ENCODE results near the gene GRB14. TPM values are rescaled to one million over a fixed set of nuclear protein-coding genes. Genes with fewer than 3 reads are reported as not detected.

GRB14 gene
- total and polyA plus RNA-seq, 10 of the 15 experiments (the other 5 are each of a cell fraction or from before 2014, with no cell fraction given), result not detected

DNA sequence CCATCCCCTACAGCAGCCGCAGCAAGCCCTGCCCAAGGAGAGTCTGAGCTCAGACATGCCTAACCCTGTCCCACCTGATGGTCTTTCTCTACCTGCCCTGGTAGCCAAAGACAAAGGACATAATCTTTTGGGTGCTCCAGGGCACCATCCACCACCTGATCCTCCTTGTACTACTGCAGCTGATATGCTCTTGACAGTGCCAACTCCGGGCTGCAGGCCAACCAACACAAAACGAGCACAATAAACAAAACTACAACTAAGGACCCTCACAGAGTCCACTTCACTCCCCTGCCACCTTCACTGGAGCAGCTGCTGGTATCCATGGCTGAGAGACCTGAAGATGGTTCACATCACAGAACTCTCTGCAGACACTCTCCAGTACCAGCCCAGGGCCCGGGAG lies 106.3 kb downstream of the GRB14 start (continued):
- TF ChIP-seq HDAC6 (IDR thresholded peaks at IDR 0.05; ENCODE audit: unreplicated experiment), result no peak

GRCh38 chr2:164514491-164514890 lies 106.8 kb downstream of the GRB14 start:
- DNase-seq (ENCODE audit: low read depth, low spot score), result no peak
- Histone ChIP-seq H2AFZ (ENCODE audit: control insufficient read depth, low read depth, low read length) (no peak overlapping the region), H3K4me2 (ENCODE audit: control insufficient read depth, insufficient read depth) (no peak overlapping the region), H4K20me1 (ENCODE audit: control insufficient read depth, insufficient read depth) (no peaks in the 10 kb centered on the region), H3K9ac (ENCODE audit: control insufficient read depth, insufficient read depth, low read length) (no peak overlapping the region), H3K36me3 (ENCODE audit: control insufficient read depth in 2 of 2, insufficient read depth in 2 of 2, low read length in 1 of 2) (no peaks in the 10 kb centered on the region), H3K4me1 (ENCODE audit: control insufficient read depth, insufficient read depth, low read length) (no peaks in the 10 kb centered on the region), H3K9me3 (replicated peaks; ENCODE audit: control insufficient read depth, insufficient read depth, low read length) (no peaks in the 10 kb centered on the region), H3K4me3 (no peak overlapping the region), H3K27ac (ENCODE audit: control insufficient read depth, insufficient read depth) (no peak overlapping the region), H3K27me3 (replicated peaks in 1 of 2; ENCODE audit: control insufficient read depth in 2 of 2, insufficient read depth in 2 of 2, low read length in 1 of 2) (no peaks in the 10 kb centered on the region), H3K79me2 (ENCODE audit: control insufficient read depth, insufficient read depth, low read length) (no peaks in the 10 kb centered on the region)
- ChIA-PET RAD21 (ENCODE audit: unreplicated experiment) (no interaction called here), POLR2A (no interaction called here), CTCF (no interaction called here), SMC1A (ENCODE audit: uncharacterized antibody, unreplicated experiment) (no interaction called here)
- no peak for ATAC-seq
- TF ChIP-seq BCL11A (IDR thresholded peaks at IDR 0.05; ENCODE audit: low read depth, low read length), result no peak
- TF ChIP-seq CREB1 (IDR thresholded peaks at IDR 0.05; ENCODE audit: low read depth), result no peak
- no peak for TF ChIP-seq NR2C2 (IDR thresholded peaks at IDR 0.05; ENCODE audit: borderline replicate concordance, control insufficient read depth, insufficient read length, low read depth)
- TF ChIP-seq HDGF (IDR thresholded peaks at IDR 0.05), result no peak
- no peak for TF ChIP-seq BMI1 (IDR thresholded peaks at IDR 0.05; ENCODE audit: borderline replicate concordance)
- TF ChIP-seq TBL1XR1 (IDR thresholded peaks at IDR 0.05; ENCODE audit: low read depth, low read length), result no peak
- TF ChIP-seq FOS (IDR thresholded peaks at IDR 0.05; ENCODE audit: borderline replicate concordance, extremely low read depth, insufficient read length), result no peak
- TF ChIP-seq ZBED1 (IDR thresholded peaks at IDR 0.05; ENCODE audit: borderline replicate concordance), result no peak
- TF ChIP-seq BCL3 (IDR thresholded peaks at IDR 0.05; ENCODE audit: borderline replicate concordance, insufficient read depth, low read depth, low read length, poor library complexity, severe bottlenecking), result no peak
- no peak for TF ChIP-seq JUNB (IDR thresholded peaks at IDR 0.05)
- TF ChIP-seq RFX5 (IDR thresholded peaks at IDR 0.05; ENCODE audit: low read depth, low read length), result no peak
- no peak for TF ChIP-seq REST (IDR thresholded peaks at IDR 0.05; ENCODE audit: low read depth, low read length)
- TF ChIP-seq RCOR1 (conservative IDR thresholded peaks at IDR 0.05; ENCODE audit: low read depth, low read length), result no peak
- no TSS peak for BruUV-seq (replicated peaks)
- intact Hi-C loops (cut with micrococcal nuclease; ENCODE audit: unreplicated experiment) (no loop called here), in situ Hi-C loops (cut with MboI) (no loop called here)
- no peak for FAIRE-seq
- 3% methylated on average over 2 of the region's 2 CpGs for WGBS (ENCODE audit: insufficient coverage, insufficient replicate concordance, low lambda C conversion rate, missing lambda C conversion rate)

Data from GM12878 (cell line).